GM06990 (cell line): ENCODE data around the gene TMEM161B.

Experiments used
- DNase-seq: peaks from one replicate; pipeline ENCODE4 v3.0.0-alpha.2; 2011; ENCODE audit not compliant: insufficient read length; ENCODE audit errors: extremely low read depth
- H3K27me3 ChIP-seq: replicated peaks from 2 replicates; pipeline ENCODE4 v1.6.0; 2011; ENCODE audit warnings: low read length; ENCODE audit not compliant: control insufficient read depth, insufficient read depth
- H3K36me3 ChIP-seq: 2 replicates; pipeline ENCODE4 v1.5.1; 2011; ENCODE audit warnings: low read length; ENCODE audit not compliant: control insufficient read depth, insufficient read depth
- H3K4me3 ChIP-seq: replicated peaks from 2 replicates; pipeline ENCODE4 v1.5.1; 2011; ENCODE audit warnings: low read depth, mild to moderate bottlenecking, control low read depth, low read length
- TF ChIP-seq, protein P1 (sequence below): IDR thresholded peaks from 2 replicates; pipeline ENCODE4 v1.5.1; 2011; ENCODE audit warnings: low read length, control low read depth, mild to moderate bottlenecking, inconsistent platforms; ENCODE audit not compliant: insufficient read depth, poor library complexity, severe bottlenecking

The TMEM161B gene

DNA sequence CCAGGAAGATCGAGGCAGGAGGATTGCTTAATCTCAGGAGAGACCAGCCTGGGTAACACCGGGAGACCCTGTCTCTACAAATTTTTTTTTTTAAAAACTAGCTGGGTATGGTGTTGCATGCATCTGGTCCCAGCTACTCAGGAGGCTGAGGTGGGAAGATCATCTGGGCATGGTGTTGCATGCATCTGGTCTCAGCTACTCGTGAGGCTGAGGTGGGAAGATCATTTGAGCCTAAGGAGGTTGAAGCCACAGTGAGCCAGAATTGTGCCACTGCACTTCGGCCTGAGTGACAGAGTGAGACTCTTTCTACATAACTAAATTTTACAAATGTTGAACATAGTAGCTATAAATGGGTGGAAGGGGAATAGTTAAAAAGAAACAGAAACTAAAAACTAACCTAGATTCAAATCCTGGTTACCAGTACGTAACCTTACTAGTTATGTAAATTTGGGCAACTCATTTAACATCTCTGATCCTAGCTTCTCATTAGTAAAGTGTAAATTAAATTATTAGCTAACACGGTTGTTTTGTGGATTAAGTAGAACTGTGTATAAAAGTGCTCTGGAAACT, 41.7 kb downstream of the TMEM161B start:
- DNase-seq = no peak
- Histone ChIP-seq H3K27me3 (no peaks in the 10 kb centered on the region), H3K36me3 (no peaks in the 10 kb centered on the region), H3K4me3 (peak overlapping the region; percentile 39)
- TF ChIP-seq, protein P1, sequence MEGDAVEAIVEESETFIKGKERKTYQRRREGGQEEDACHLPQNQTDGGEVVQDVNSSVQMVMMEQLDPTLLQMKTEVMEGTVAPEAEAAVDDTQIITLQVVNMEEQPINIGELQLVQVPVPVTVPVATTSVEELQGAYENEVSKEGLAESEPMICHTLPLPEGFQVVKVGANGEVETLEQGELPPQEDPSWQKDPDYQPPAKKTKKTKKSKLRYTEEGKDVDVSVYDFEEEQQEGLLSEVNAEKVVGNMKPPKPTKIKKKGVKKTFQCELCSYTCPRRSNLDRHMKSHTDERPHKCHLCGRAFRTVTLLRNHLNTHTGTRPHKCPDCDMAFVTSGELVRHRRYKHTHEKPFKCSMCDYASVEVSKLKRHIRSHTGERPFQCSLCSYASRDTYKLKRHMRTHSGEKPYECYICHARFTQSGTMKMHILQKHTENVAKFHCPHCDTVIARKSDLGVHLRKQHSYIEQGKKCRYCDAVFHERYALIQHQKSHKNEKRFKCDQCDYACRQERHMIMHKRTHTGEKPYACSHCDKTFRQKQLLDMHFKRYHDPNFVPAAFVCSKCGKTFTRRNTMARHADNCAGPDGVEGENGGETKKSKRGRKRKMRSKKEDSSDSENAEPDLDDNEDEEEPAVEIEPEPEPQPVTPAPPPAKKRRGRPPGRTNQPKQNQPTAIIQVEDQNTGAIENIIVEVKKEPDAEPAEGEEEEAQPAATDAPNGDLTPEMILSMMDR = no peak

DNA sequence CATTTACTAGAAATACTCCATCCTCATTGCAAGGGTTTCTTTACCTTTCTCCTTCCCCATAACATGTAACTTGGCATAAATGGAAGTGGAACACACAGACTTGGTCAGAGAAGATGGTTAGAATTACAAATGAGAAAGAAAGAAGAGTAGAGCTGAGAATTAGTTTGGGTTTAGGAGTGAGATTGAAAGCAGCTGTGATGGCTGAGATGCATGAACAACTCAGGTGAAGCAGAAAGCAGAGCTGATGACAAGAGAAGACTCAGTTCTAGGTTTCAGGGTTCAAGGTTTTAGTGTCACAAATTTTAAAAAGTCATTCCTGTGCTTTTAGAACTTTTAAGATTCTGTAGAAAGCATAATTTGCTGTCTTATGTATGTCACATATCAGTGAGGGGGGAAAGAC, 54.0 kb downstream of the TMEM161B start:
- no peak overlapping the region for H3K4me3 ChIP-seq
- TF ChIP-seq, protein P1 = no peak
- no peaks in the 10 kb centered on the region for H3K27me3 ChIP-seq
- no peak for DNase-seq
- H3K36me3 ChIP-seq = no peaks in the 10 kb centered on the region

DNA sequence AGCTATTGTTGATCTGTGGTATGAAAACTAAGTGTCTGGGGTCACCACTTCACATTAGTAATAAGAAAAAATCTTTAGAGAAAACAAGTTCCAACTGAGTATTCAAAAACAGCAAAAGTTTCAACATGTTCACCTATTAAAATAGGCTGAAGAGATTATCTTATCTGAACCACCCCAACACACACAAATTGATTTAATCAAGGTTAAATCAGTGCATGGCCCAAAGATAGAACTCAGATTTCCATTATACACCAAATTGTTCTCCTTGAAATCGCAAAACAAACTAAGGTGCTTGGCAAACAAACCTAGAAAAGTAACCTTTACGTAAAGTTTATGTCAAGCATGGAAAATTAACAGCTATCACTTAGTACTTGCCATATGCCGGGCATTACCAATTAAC, 61.1 kb downstream of the TMEM161B start:
- Histone ChIP-seq H3K36me3 (no peaks in the 10 kb centered on the region), H3K27me3 (no peaks in the 10 kb centered on the region), H3K4me3 (no peak overlapping the region)
- TF ChIP-seq, protein P1 = no peak
- DNase-seq = no peak

DNA sequence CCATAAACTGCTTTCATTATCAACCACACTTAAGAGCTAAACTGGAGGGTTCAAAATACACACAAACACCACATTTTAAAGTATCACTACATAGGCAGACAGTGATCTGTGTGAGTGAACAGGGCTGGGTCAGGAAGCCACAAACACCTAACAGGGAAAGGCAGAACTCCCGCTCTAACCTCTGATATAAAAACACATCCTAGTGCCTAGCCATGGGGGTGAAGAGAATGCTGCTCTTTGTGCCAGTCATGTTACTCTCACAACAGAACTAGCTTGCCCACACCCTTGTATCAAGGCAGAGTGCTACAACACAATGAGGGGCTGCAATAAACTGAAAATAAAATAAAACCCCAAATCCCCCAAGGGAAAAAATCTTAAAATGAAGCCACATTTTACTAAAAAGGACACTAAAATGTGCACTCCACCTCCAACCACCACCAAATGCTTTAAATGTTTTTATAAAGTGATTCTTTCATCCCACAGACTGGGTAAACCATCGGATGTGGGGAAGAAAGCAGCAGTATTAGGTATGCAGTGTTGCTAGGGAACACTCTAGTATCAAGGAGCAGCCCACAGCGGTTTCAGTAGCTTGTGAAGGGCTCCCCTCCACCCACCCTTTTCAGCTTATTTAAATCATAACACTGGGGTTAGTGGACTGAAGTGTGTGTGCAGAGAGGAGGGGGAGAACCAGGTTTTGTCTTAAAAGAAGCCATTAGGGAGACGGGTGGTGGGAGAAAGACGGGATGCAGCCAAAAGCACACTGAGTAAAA, 64.5 kb downstream of the TMEM161B start:
- Histone ChIP-seq H3K27me3 (no peaks in the 10 kb centered on the region), H3K36me3 (no peaks in the 10 kb centered on the region), H3K4me3 (no peak overlapping the region)
- TF ChIP-seq, protein P1 = no peak
- no peak for DNase-seq

DNA sequence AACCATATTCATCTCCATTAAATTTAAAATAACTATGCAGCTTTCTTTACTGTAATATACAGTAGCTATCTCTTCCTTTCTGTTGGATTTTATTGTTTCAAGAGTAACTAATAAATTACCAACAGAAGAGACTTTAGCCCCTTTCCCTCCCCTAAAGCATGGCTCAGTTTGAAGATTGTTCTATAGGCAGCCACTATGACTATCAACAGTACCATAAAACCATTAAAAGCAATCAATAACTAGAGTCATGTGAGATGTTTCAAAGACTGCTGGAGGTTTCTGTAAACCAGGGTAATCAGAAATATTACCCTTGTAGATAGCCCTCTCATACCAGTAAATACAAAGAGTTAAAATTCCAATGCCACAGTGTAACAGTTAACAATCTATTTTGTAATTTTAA, 73.0 kb downstream of the TMEM161B start:
- Histone ChIP-seq H3K4me3 (no peak overlapping the region), H3K36me3 (no peaks in the 10 kb centered on the region), H3K27me3 (no peaks in the 10 kb centered on the region)
- TF ChIP-seq, protein P1 = no peak
- DNase-seq = no peak
